Loucy (cell line): Measurements from ENCODE around the gene ELF5.

ENCODE experiments used
- EZH2phosphoT487 ChIP-seq: fragments of 200-600 bp; IDR thresholded peaks from 2 replicates; pipeline ENCODE4 v1.6.1; 2018; ENCODE audit warnings: antibody characterized with exemption, mild to moderate bottlenecking, moderate library complexity, borderline replicate concordance
- TF ChIP-seq, protein P1 (sequence below): fragments of 200-600 bp; sonication (generic); conservative IDR thresholded peaks from 2 replicates; pipeline ENCODE4 v1.5.1; 2014; ENCODE audit warnings: mild to moderate bottlenecking, antibody characterized with exemption, low read length

DNA sequence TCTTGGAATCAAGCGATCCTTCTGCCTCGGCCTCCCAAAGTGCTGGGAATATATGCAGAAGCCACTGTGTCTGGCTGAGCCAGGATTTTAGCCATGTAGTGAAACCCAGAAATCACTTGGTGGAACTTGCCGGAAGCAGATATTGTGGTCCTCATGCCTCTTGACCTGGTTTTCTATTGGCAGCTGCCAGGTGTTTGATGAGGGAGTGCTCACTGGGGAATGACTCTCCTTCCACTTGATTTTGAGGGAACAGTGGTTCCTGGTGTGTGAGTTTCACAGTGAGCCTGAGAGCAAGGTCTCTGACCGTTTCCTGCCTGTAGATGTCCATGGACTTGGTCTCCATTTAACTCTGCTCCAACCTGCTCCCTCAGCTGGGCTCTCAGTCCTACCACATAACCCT lies 34.7 kb upstream of the ELF5 start:
- TF ChIP-seq, protein P1, sequence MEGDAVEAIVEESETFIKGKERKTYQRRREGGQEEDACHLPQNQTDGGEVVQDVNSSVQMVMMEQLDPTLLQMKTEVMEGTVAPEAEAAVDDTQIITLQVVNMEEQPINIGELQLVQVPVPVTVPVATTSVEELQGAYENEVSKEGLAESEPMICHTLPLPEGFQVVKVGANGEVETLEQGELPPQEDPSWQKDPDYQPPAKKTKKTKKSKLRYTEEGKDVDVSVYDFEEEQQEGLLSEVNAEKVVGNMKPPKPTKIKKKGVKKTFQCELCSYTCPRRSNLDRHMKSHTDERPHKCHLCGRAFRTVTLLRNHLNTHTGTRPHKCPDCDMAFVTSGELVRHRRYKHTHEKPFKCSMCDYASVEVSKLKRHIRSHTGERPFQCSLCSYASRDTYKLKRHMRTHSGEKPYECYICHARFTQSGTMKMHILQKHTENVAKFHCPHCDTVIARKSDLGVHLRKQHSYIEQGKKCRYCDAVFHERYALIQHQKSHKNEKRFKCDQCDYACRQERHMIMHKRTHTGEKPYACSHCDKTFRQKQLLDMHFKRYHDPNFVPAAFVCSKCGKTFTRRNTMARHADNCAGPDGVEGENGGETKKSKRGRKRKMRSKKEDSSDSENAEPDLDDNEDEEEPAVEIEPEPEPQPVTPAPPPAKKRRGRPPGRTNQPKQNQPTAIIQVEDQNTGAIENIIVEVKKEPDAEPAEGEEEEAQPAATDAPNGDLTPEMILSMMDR: no peak
- TF ChIP-seq EZH2phosphoT487: no peak
